NCI-H2196 treated with DMSO at 0.1 percent for 48 hours (cell line): Measurements from ENCODE around the gene ACBD3.
A peak's percentile ranks its signal among the peaks of the same experiment; 100 is the strongest.

ENCODE experiments used
- DNase-seq: peaks from one replicate; lab custom pipeline; 2025; ENCODE audit not compliant: unreplicated experiment; lab: John Stamatoyannopoulos, UW

ACBD3 gene

DNA sequence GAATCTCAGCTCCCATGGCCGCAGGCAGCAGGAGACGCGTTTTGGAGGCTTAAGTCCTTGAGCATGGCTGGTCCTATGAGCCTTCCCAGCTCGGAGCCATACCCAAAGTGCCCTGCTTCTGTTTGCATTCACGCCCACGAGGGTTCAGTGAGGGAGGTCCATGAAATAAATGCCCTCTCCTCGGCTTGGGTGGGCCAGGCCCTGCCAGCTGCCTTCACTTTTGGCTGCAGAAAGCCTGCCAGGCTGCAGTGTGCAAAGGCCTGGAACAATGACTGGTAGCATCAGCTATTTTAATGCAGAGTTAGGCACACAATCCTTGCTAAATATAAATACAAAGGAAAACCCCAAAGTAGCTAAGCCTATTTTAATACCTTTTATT, 74.7 kb downstream of the ACBD3 start:
- DNase-seq = no peak

DNA sequence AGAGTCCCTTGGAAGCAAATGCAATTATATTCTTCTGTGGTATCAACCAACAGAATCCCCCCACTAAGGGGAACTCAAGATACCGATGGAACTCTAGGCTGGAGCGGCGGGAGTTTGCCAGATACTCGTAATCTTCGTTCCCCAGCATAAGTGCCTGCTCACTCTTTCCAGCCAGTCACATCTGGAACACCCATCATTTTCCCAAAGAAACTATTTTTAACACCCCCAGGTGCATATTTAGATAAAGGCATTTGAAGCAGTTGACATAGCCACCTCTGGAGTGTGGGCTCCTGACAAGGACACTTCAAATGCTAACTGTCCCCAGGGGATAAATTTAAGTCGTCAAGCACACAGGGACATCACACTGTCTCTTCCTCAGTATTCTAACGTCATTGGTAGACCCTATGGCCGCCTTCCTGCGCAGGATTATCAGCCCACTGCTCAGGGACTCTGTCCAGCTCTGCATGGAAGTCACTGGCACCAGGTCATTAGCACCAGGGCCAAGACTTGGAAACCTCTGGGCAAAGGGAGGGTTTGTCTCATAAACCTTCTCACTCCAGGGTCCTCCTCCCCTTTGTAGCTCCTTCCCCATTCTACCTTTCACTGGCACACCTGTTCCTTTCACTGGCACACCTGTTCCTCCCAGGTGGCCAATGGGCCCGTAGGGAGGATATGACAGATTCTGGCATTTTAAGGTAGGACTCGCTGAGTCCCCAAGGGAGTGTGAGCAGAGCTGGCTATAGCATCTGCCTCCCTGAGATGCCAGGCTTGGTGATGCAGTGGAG, 75.3 kb downstream of the ACBD3 start:
- no peak for DNase-seq

DNA sequence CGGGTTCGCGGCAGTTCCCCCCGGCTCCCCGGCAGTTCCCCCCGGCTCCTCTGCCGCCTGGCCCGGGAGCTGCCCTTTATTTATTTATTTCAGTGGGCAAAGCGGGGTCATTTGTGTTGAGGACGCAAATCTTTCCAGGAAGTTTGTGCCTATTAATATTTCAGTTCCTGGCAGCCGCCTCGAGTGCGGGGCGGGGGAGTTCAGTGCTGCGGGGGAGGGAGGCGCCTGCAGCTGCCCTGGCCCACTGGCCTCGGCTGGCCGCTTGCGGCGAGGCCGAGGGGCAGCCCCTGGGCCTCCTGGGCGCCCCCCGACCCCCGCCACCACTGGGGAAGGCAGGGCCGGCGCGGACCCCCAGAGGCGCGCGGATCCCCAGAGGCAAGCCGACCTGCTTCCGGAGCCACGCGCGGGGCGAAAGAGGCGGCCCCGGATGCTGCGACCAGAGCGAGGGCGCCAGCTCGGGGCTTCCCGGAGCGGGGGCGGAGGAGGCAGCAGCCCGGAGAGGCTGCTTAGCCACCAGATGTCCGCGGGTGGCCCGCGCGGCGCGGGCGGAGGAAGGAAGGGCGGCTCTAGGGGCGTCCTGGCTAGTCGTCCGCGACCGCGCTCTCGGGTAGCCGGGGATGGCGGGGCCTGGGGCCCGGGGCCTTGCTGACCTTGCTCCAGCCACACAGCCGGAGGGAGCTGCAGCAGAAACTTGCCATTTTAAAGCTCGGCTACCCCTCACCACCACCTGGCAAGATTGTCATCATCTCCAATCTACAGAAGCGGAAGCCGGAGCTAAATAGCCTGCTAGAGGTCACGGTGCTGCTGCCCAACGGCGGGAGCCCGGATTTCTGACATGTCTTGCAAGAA, 76.1 kb downstream of the ACBD3 start:
- peak; percentile 65 for DNase-seq

DNA sequence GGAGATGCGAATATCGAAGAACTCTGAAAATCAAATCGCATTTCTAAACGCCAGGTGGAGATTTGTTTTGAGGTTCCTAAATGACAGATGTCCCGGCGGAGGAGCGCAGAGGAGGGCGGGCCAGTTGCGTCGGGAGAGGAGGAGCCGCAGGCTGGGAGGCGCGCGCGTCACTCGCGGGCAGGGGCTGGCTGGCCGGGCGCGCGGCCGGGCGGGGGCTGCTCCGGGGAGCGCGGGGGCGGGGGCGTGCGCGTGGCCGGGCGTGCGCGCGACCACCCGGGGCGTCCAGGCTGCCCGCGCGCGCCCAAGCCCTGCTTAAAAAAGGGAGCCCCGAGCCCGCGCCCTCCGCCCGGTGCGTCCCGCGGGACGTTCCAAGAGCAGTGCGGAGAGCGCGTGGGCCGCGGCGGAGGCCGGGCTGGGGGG, 76.7 kb downstream of the ACBD3 start:
- DNase-seq = peak; percentile 89

GRCh38 chr1:226108935-226109828, 77.4 kb downstream of the ACBD3 start:
- DNase-seq = no peak

GRCh38 chr1:226107471-226108460, 78.8 kb downstream of the ACBD3 start:
- no peak for DNase-seq

DNA sequence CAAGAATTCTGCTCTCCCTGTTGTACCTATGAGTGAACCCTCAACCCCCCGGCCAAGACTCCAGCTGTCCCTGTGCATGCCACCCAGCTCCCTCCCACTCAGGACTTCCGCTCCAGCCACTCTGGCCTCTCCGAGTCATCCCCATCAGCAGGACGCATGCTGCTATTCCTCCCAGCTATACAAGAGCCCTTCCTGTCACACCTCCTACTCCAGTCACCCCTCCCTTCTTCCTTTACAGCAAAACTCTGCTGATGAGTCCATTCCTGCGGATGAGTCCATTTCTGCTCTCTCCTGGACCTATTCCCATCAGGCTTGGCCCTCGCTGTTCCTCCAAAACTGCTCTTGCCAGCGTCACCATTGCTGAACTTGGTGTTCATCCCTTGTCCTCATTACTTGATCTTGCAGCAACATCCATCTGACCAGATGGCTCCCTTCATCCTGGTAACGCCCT, 81.8 kb downstream of the ACBD3 start:
- no peak for DNase-seq

DNA sequence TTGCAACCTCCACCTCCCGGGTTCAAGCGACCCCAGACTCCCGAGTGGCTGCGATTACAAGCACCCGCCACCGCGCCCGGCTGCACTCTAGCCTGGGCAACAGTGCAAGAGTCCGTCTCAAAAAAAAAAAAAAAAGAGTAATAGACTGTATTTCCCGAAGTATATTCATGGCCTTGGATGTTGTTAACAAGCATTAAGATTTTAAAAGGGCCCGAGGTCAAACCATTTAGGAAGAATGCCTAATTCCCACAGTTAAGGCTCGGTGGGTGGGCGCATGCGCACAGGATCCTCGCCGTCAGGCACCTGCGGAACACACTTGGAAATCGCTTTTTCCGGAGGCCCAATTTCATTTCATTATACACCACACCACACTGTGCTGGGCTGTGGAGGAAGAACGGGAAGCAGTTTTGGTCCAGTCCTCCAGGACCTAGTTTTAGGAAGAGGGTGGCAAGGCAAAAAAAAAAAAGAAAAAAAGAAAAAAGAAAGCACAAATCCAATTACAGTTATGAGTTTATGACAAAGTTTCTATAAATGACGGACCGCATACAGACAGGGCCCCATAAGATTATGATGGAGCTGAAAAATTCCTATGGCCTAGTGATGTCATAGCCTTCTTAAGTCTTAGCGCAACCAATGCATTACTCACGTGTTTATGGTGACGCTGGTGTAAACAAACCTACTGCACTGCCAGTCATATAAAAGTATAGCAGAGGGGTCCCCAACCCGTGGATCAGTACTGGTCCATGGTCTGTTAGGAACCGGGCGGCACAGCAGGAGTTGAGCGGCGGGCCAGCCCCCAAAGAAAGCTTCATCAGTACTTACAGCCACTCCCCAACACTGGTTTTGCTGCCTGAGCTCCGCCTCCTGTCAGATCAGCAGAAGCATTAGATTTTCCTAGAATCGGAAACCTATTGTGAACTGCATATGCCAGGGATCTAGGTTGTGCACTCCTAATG, 85.8 kb downstream of the ACBD3 start:
- no peak for DNase-seq

DNA sequence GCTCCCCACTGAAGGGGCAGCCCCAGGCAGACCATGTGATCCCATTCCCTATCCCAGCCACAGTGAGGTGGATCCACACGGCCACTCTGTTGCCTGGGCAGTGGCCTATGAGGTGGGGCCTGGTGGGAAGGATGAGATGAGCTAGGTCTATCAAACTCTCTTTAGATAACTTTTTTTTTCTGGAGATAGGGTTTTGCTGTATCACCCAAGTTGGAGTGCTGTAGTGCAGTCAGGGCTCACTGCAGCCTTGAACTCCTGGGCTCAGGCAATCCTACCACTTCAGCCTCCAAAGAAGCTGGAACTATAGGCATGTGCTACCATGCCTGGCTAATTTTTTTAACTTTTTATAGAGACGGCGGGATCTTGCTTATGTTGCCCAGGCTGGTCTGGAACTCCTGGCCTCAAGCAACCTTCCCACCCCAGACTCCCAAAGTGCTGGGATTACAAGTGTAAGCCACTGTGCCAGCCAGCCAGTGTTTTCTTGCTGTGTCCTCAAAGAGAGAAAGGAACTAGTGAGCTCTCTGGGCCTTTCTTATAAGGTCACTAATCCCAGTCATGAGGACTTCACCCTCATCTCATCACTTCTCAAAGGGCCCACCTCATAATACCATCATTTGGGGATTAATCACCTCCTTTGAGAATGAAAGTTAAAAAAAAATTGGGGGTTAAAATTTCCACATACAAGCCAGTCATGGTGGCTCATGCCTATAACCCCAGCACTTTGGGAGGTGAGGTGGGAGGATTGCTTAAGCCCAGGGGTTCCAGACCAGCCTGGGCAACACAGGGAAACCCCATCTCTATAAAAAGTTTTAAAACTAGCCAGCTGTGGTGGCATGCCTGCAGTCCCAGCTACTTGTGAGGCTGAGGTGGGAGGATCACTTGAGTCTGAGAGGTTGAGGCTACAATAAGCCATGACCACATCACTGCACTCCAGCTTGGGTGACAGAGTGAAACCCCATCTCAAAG, 87.4 kb downstream of the ACBD3 start:
- DNase-seq = no peak

DNA sequence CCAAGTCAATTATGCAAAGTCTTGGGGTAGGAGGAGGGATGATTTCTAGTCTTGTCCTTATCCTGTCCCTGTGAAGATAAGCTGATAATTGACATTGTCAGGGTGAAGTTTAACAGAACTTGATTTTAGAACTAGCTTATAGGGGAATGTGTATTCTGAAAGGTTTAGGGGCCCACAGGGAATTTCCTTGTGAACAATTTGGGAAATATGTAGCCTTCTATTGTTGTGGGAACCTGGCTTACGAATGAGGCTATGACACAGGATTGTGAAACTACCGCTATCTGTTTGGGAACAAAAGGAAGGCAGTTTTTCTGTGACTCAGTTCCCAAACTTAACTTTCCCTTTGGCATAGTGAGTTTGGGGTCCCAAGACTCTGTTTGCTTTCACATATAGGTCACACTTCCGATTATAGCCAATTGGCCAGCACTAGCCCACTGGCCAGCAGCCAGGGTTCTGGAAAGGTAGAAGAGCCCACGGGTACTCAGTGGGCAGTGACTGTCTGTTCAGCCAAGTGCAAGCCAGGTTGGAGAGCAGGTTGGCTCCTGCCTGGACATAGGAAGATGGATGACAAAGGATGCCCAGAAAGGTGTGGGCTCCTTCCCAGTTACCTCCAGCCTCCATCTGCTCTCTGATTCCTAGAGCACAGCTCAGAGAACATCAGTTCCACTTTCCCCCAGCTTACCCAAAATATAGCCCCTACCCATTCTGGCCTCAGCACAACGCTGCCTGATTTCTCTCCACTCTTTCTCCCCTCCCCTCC, 88.5 kb downstream of the ACBD3 start:
- no peak for DNase-seq

DNA sequence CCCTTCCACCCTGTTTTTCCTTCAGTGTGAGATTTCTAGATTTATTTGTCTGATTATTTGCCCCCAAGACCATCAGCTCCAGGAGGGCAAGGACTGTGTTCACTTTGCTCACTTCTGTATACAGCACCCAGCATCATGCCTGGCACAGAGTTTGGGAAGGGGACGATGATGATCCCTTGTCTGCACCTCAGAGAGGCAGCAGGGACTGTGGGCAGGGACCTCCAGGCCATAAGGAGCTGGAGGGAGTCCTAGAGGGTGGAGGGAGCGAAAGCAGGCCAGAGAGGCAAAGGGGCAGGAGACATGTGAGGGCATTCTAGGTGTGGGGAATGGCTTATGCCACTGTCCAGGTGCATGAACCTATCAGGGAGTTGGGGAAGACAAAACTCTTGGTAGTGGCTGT, 91.3 kb downstream of the ACBD3 start:
- no peak for DNase-seq
